GM12878 (cell line): ENCODE measurements around the gene PSMA8. TPM values are rescaled to one million over a fixed set of nuclear protein-coding genes. Genes with fewer than 3 reads are reported as not detected.

Experiments
- CBX5 ChIP-seq: sonication (generic); IDR thresholded peaks from 2 replicates; pipeline ENCODE4 v1.6.1; 2016; ENCODE audit warnings: low read depth, moderate library complexity, mild to moderate bottlenecking, inconsistent platforms
- CHD2 ChIP-seq: IDR thresholded peaks from 2 replicates; pipeline ENCODE4 v1.6.1; 2011; ENCODE audit warnings: low read depth, low read length, improper control_type of control experiment, borderline replicate concordance
- ESRRA ChIP-seq: IDR thresholded peaks from 2 replicates; pipeline ENCODE4 v1.6.1; 2012; ENCODE audit warnings: mild to moderate bottlenecking, low read length, improper control_type of control experiment
- ETV6 ChIP-seq, 2 experiments: fragments of 450-650 bp in 1 of 2; IDR thresholded peaks in 1 of 2; conservative IDR thresholded peaks in 1 of 2; 2 replicates each; pipeline ENCODE4 v1.6.1; 2014; ENCODE audit warnings: antibody characterized with exemption in 1 of 2, borderline replicate concordance in 1 of 2, low read depth in 1 of 2, mild to moderate bottlenecking in 1 of 2, moderate library complexity in 1 of 2
- KDM1A ChIP-seq: fragments of 200-600 bp; sonication (generic); IDR thresholded peaks from 2 replicates; pipeline ENCODE4 v1.6.1; 2016; ENCODE audit warnings: borderline replicate concordance
- KLF5 ChIP-seq: fragments of 450-650 bp; IDR thresholded peaks from 2 replicates; pipeline ENCODE4 v1.6.1; 2014; ENCODE audit warnings: mild to moderate bottlenecking; ENCODE audit not compliant: partially characterized antibody
- MTA3 ChIP-seq: IDR thresholded peaks from 2 replicates; pipeline ENCODE4 v1.6.1; 2012; ENCODE audit warnings: low read length, inconsistent platforms, borderline replicate concordance
- NBN ChIP-seq: fragments of 450-650 bp; IDR thresholded peaks from 2 replicates; pipeline ENCODE4 v1.6.1; 2016
- POLR2AphosphoS2 ChIP-seq: IDR thresholded peaks from 2 replicates; pipeline ENCODE4 v1.6.1; 2011; ENCODE audit warnings: low read depth, mild to moderate bottlenecking, low read length, improper control_type of control experiment, moderate library complexity
- POLR2AphosphoS5 ChIP-seq: IDR thresholded peaks from 2 replicates; pipeline ENCODE4 v1.6.1; 2011; ENCODE audit warnings: mild to moderate bottlenecking, low read length, inconsistent platforms
- RB1 ChIP-seq: fragments of 450-650 bp; formaldehyde crosslinking; IDR thresholded peaks from 2 replicates; pipeline ENCODE4 v1.6.1; 2017; ENCODE audit warnings: mild to moderate bottlenecking, borderline replicate concordance
- SPI1 ChIP-seq: IDR thresholded peaks from 2 replicates; pipeline ENCODE4 v1.6.1; 2011; ENCODE audit warnings: low read depth, mild to moderate bottlenecking, low read length, moderate library complexity, borderline replicate concordance; ENCODE audit not compliant: insufficient read depth
- TBL1XR1 ChIP-seq: IDR thresholded peaks from 2 replicates; pipeline ENCODE4 v1.6.1; 2012; ENCODE audit warnings: low read depth, low read length, improper control_type of control experiment
- polyA plus RNA-seq, 11 experiments: library from polyadenylated mRNA; depleted of rRNA in 4 of 11; unstranded in 6 of 11; stranded (reverse) in 5 of 11; fragments of >200 nt; fragmentation: Nextera tagmentation in 4 of 11; fragmentation: Illumina TruSeq in 1 of 11; extraction: Ambion mirVana in 4 of 11; extraction: Trizol in 1 of 11; gene quantifications; 1 replicate in 1 of 11; 2 replicates in 10 of 11; pipeline versions ENCODE4 v1.2.1 to v1.2.3, GENCODE V29; 2011 to 2016; ENCODE audit warnings: inconsistent platforms in 2 of 11, missing spikeins in 2 of 11, low read depth in 1 of 11
- total RNA-seq, 4 experiments: library from RNA; depleted of rRNA in 3 of 4; stranded (reverse); fragments of >200 nt in 3 of 4; fragmentation: Illumina TruSeq in 1 of 4; extraction: Trizol in 1 of 4; gene quantifications; 2 replicates each; pipeline versions ENCODE4 v1.2.1 to v1.2.3, GENCODE V29; 2013 to 2021
- TF ChIP-seq, protein P1 (sequence below): fragments of 450-650 bp; IDR thresholded peaks from 2 replicates; pipeline ENCODE4 v1.6.1; 2017; ENCODE audit warnings: mild to moderate bottlenecking, moderate library complexity
- TF ChIP-seq, protein P2 (sequence below): fragments of 450-650 bp; IDR thresholded peaks from 2 replicates; pipeline ENCODE4 v1.6.1; 2014; ENCODE audit warnings: mild to moderate bottlenecking
- TF ChIP-seq, protein P3 (sequence below): fragments of 450-650 bp; formaldehyde crosslinking; IDR thresholded peaks from 2 replicates; pipeline ENCODE4 v1.4.0; 2022; ENCODE audit warnings: mild to moderate bottlenecking, moderate library complexity
- TF ChIP-seq, protein P4 (sequence below): fragments of 450-650 bp; IDR thresholded peaks from 2 replicates; pipeline ENCODE4 v1.6.1; 2018; ENCODE audit warnings: mild to moderate bottlenecking, low read depth, moderate library complexity; ENCODE audit not compliant: partially characterized antibody

PSMA8 gene
- total and polyA plus RNA-seq, 10 of the 15 experiments (the other 5 are each of a cell fraction or from before 2014, with no cell fraction given): 0.07 to 0.15 (median 0.09) TPM; not detected in 6

DNA sequence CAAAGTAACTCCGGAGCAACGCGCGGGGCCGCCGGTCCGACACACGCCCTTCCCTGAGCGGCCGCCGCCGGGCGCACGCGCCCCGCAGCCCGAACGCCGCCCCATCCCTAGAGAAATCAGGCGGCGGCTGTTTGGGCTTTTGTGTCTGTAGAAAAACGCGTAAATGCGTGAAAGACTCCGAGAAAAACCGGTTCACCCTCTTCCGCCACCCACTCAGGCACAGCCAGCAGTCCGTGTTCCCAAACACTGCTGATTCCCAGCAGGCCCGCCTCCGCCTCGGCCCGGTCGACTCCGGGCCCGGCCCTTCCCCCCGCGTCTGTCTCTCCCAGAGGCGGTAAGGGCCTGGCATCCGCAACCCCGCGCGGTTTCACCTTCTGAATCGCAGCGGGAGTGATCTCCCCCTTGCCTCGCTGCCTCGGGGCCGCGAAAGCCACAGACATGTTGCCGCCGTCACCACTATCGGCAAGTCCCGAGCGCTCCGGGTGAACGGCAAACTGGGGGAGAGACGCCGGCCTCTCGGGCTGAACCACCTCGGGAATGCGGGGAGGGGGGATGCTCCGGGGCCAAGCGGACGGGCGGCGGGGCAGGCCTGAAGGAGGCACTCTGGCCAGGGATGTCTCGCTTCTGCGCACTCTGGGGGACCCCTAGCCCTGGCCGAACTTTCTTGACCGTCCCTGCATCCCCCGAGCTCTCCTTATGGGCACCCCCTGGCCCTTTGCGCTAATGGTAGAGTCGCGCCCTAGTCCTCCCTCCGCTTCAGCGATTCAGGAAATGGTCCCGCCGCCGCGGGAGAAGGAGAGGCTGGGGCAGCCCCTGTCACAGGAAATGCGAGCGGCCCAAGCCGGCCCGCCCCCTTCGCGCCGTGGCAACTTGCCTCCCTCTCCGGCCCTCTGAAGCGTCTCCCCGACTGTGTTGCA lies 43.3 kb upstream of the PSMA8 start, which contains the start of gene SS18 (continued):
- TF ChIP-seq ETV6 (conservative IDR thresholded peaks at IDR 0.05 in 1 of 2, IDR thresholded peaks at IDR 0.05 in 1 of 2; ENCODE audit: borderline replicate concordance in 1 of 2, low read depth in 1 of 2) (no peak; a peak in 2 of 4 replicates), MTA3 (peak; percentile 45; the same call in 1 of the 2 replicates), POLR2AphosphoS5 (peak; percentile 95), NBN (peak; percentile 98), CHD2 (peak; percentile 55; the same call in 1 of the 2 replicates), RB1 (peak; percentile 28; the same call in 1 of the 2 replicates), ESRRA (no peak), CBX5 (0 out of 2 replicates have a peak, but pooled peaks have one; percentile 68), KDM1A (no peak), POLR2AphosphoS2 (peak; percentile 80; the same call in 1 of the 2 replicates), SPI1 (peak; percentile 35; the same call in 1 of the 2 replicates), KLF5 (peak; percentile 99), TBL1XR1 (0 out of 2 replicates have a peak, but pooled peaks have one; percentile 26)
- TF ChIP-seq, protein P1, sequence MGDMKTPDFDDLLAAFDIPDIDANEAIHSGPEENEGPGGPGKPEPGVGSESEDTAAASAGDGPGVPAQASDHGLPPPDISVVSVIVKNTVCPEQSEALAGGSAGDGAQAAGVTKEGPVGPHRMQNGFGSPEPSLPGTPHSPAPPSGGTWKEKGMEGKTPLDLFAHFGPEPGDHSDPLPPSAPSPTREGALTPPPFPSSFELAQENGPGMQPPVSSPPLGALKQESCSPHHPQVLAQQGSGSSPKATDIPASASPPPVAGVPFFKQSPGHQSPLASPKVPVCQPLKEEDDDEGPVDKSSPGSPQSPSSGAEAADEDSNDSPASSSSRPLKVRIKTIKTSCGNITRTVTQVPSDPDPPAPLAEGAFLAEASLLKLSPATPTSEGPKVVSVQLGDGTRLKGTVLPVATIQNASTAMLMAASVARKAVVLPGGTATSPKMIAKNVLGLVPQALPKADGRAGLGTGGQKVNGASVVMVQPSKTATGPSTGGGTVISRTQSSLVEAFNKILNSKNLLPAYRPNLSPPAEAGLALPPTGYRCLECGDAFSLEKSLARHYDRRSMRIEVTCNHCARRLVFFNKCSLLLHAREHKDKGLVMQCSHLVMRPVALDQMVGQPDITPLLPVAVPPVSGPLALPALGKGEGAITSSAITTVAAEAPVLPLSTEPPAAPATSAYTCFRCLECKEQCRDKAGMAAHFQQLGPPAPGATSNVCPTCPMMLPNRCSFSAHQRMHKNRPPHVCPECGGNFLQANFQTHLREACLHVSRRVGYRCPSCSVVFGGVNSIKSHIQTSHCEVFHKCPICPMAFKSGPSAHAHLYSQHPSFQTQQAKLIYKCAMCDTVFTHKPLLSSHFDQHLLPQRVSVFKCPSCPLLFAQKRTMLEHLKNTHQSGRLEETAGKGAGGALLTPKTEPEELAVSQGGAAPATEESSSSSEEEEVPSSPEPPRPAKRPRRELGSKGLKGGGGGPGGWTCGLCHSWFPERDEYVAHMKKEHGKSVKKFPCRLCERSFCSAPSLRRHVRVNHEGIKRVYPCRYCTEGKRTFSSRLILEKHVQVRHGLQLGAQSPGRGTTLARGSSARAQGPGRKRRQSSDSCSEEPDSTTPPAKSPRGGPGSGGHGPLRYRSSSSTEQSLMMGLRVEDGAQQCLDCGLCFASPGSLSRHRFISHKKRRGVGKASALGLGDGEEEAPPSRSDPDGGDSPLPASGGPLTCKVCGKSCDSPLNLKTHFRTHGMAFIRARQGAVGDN: peak; percentile 64
- TF ChIP-seq, protein P2, sequence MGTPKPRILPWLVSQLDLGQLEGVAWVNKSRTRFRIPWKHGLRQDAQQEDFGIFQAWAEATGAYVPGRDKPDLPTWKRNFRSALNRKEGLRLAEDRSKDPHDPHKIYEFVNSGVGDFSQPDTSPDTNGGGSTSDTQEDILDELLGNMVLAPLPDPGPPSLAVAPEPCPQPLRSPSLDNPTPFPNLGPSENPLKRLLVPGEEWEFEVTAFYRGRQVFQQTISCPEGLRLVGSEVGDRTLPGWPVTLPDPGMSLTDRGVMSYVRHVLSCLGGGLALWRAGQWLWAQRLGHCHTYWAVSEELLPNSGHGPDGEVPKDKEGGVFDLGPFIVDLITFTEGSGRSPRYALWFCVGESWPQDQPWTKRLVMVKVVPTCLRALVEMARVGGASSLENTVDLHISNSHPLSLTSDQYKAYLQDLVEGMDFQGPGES: no peak
- TF ChIP-seq, protein P3, sequence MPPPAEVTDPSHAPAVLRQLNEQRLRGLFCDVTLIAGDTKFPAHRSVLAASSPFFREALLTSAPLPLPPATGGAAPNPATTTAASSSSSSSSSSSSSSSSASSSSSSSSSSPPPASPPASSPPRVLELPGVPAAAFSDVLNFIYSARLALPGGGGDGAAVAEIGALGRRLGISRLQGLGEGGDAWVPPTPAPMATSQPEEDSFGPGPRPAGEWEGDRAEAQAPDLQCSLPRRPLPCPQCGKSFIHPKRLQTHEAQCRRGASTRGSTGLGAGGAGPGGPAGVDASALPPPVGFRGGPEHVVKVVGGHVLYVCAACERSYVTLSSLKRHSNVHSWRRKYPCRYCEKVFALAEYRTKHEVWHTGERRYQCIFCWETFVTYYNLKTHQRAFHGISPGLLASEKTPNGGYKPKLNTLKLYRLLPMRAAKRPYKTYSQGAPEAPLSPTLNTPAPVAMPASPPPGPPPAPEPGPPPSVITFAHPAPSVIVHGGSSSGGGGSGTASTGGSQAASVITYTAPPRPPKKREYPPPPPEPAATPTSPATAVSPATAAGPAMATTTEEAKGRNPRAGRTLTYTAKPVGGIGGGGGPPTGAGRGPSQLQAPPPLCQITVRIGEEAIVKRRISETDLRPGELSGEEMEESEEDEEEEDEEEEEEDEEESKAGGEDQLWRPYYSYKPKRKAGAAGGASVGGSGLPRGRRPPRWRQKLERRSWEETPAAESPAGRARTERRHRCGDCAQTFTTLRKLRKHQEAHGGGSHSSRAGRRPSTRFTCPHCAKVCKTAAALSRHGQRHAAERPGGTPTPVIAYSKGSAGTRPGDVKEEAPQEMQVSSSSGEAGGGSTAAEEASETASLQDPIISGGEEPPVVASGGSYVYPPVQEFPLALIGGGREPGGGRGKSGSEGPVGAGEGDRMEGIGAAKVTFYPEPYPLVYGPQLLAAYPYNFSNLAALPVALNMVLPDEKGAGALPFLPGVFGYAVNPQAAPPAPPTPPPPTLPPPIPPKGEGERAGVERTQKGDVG: no peak
- TF ChIP-seq, protein P4, sequence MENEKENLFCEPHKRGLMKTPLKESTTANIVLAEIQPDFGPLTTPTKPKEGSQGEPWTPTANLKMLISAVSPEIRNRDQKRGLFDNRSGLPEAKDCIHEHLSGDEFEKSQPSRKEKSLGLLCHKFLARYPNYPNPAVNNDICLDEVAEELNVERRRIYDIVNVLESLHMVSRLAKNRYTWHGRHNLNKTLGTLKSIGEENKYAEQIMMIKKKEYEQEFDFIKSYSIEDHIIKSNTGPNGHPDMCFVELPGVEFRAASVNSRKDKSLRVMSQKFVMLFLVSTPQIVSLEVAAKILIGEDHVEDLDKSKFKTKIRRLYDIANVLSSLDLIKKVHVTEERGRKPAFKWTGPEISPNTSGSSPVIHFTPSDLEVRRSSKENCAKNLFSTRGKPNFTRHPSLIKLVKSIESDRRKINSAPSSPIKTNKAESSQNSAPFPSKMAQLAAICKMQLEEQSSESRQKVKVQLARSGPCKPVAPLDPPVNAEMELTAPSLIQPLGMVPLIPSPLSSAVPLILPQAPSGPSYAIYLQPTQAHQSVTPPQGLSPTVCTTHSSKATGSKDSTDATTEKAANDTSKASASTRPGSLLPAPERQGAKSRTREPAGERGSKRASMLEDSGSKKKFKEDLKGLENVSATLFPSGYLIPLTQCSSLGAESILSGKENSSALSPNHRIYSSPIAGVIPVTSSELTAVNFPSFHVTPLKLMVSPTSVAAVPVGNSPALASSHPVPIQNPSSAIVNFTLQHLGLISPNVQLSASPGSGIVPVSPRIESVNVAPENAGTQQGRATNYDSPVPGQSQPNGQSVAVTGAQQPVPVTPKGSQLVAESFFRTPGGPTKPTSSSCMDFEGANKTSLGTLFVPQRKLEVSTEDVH: peak; percentile 51
